ENCODE data around the gene TMF1.

The TMF1 gene

DNA sequence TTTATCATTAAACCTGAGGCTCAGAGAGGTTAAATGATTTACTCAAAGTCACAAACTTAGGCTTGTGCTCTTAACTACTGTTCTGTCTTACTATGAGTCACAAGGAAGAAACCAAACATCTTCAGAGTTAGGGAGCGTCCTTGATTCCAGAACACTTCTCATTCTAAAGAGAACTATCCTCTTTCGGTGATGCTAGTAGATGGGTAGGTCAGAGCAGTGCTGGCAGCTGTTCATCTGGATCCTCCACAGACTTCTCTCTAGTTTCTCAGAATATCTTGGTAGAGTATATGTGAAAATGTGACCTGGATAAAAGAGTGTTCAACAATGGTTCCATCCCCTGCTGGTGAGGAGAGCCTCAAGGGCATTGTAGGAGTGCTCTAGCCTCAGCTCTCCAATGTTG lies 35.9 kb upstream of the TMF1 start:
- H3K4me3 ChIP-seq (ENCODE audit: low read length) = no peak overlapping the region
- no peaks in the 10 kb centered on the region for H4K20me1 ChIP-seq (ENCODE audit: control insufficient read depth, insufficient read depth, low read depth, low read length)
- peak overlapping the region; percentile 36 for H3K4me2 ChIP-seq (ENCODE audit: low read length)
- peaks cover 83% of the 10 kb centered on the region for H3K4me1 ChIP-seq (ENCODE audit: control insufficient read depth, low read length)
- H3K79me2 ChIP-seq (ENCODE audit: control insufficient read depth, low read length) = peaks cover 38% of the 10 kb centered on the region
- no peaks in the 10 kb centered on the region for H3K27me3 ChIP-seq (ENCODE audit: control insufficient read depth, low read length)
- TF ChIP-seq, protein P1, sequence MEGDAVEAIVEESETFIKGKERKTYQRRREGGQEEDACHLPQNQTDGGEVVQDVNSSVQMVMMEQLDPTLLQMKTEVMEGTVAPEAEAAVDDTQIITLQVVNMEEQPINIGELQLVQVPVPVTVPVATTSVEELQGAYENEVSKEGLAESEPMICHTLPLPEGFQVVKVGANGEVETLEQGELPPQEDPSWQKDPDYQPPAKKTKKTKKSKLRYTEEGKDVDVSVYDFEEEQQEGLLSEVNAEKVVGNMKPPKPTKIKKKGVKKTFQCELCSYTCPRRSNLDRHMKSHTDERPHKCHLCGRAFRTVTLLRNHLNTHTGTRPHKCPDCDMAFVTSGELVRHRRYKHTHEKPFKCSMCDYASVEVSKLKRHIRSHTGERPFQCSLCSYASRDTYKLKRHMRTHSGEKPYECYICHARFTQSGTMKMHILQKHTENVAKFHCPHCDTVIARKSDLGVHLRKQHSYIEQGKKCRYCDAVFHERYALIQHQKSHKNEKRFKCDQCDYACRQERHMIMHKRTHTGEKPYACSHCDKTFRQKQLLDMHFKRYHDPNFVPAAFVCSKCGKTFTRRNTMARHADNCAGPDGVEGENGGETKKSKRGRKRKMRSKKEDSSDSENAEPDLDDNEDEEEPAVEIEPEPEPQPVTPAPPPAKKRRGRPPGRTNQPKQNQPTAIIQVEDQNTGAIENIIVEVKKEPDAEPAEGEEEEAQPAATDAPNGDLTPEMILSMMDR (IDR thresholded peaks at IDR 0.05; ENCODE audit: low read depth, low read length, poor library complexity, severe bottlenecking) = no peak
- no peak for TF ChIP-seq EZH2phosphoT487 (IDR thresholded peaks at IDR 0.05; ENCODE audit: borderline replicate concordance, low read length)
- no peaks in the 10 kb centered on the region for H3K36me3 ChIP-seq (ENCODE audit: control insufficient read depth, low read length)
- H3F3A ChIP-seq (ENCODE audit: control insufficient read depth, insufficient read depth) = peaks cover 18% of the 10 kb centered on the region
- H3K9me2 ChIP-seq (replicated peaks; ENCODE audit: control insufficient read depth, low read length) = no peaks in the 10 kb centered on the region
- H3K27ac ChIP-seq (ENCODE audit: low read depth, low read length) = no peak overlapping the region
- no peaks in the 10 kb centered on the region for H3K9me3 ChIP-seq (ENCODE audit: control insufficient read depth, insufficient read depth, low read length)

- no peak for TF ChIP-seq EZH2phosphoT487 (IDR thresholded peaks at IDR 0.05; ENCODE audit: borderline replicate concordance, low read length)
- TF ChIP-seq, protein P1 (IDR thresholded peaks at IDR 0.05; ENCODE audit: low read depth, low read length, poor library complexity, severe bottlenecking) = no peak
Measured at GRCh38 chr3:69087030-69087791, 35.1 kb upstream of the TMF1 start.

DNA sequence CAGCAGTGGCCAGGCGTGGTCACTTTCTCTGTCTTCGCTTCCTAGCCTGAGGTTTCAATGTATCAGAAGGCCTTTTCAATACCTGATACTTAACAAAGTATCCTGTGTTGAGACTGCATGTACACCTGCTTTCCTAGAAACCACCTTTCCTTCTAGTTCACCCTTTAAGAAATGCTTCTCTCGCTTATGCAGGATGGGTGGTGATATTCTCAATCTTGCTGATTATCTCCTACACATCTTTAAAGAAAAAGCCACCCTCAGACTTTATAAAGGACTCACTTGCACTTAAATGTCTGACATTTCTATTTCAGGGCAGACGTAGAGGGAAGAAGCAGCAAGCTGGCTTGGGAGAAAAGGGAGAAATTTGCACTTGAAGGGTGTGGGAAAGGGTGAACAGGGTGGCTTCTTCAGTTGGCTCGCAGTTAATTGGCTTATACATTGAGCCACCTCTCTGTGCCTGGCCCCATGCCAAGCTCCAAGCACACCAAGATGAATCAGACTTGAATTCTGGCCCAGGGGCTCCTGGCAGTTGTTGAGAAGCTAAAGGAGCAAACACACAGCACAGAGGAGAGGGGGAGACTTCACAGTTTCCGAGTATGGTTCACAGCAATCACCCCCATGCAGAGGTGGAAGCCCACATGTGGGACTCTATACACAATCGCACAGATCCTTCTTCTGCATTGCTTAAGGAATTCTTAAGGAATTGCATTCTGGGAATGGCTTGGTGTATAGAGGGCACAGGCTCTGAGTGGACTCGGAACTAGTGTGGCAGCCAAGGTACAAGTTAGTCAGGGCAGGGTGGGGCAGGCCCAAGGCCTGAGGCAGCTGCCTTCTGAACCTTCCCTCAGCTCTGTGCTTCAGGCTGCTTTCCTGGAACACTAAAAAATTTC lies 33.9 kb upstream of the TMF1 start:
- H3F3A ChIP-seq (ENCODE audit: control insufficient read depth, insufficient read depth) = peaks cover 30% of the 10 kb centered on the region
- peaks cover 38% of the 10 kb centered on the region for H3K79me2 ChIP-seq (ENCODE audit: control insufficient read depth, low read length)
- H3K4me1 ChIP-seq (ENCODE audit: control insufficient read depth, low read length) = peaks cover 84% of the 10 kb centered on the region

More at GRCh38 chr3:69087030-69087791, 35.1 kb upstream of the TMF1 start:
- H3K36me3 ChIP-seq (ENCODE audit: control insufficient read depth, low read length) = no peaks in the 10 kb centered on the region
- peak overlapping the region; percentile 22 for H3K4me2 ChIP-seq (ENCODE audit: low read length)
- H3K79me2 ChIP-seq (ENCODE audit: control insufficient read depth, low read length) = peaks cover 38% of the 10 kb centered on the region
- no peaks in the 10 kb centered on the region for H3K9me2 ChIP-seq (replicated peaks; ENCODE audit: control insufficient read depth, low read length)
- peaks cover 84% of the 10 kb centered on the region for H3K4me1 ChIP-seq (ENCODE audit: control insufficient read depth, low read length)
- peaks cover 24% of the 10 kb centered on the region for H3F3A ChIP-seq (ENCODE audit: control insufficient read depth, insufficient read depth)
- H3K27ac ChIP-seq (ENCODE audit: low read depth, low read length) = no peak overlapping the region
- no peak overlapping the region for H3K4me3 ChIP-seq (ENCODE audit: low read length)
- H3K27me3 ChIP-seq (ENCODE audit: control insufficient read depth, low read length) = no peaks in the 10 kb centered on the region
- H4K20me1 ChIP-seq (ENCODE audit: control insufficient read depth, insufficient read depth, low read depth, low read length) = no peaks in the 10 kb centered on the region
- no peaks in the 10 kb centered on the region for H3K9me3 ChIP-seq (ENCODE audit: control insufficient read depth, insufficient read depth, low read length)

More for the DNA sequence above, 33.9 kb upstream of the TMF1 start:
- H3K4me3 ChIP-seq (ENCODE audit: low read length) = peak overlapping the region; percentile 92
- H3K36me3 ChIP-seq (ENCODE audit: control insufficient read depth, low read length) = no peaks in the 10 kb centered on the region
- no peaks in the 10 kb centered on the region for H3K9me3 ChIP-seq (ENCODE audit: control insufficient read depth, insufficient read depth, low read length)
- no peak overlapping the region for H3K27ac ChIP-seq (ENCODE audit: low read depth, low read length)
- TF ChIP-seq, protein P1 (IDR thresholded peaks at IDR 0.05; ENCODE audit: low read depth, low read length, poor library complexity, severe bottlenecking) = no peak
- no peak for TF ChIP-seq EZH2phosphoT487 (IDR thresholded peaks at IDR 0.05; ENCODE audit: borderline replicate concordance, low read length)
- no peaks in the 10 kb centered on the region for H4K20me1 ChIP-seq (ENCODE audit: control insufficient read depth, insufficient read depth, low read depth, low read length)
- H3K9me2 ChIP-seq (replicated peaks; ENCODE audit: control insufficient read depth, low read length) = no peaks in the 10 kb centered on the region
- no peaks in the 10 kb centered on the region for H3K27me3 ChIP-seq (ENCODE audit: control insufficient read depth, low read length)
- peak overlapping the region; percentile 94 for H3K4me2 ChIP-seq (ENCODE audit: low read length)
